HEK293 (cell line): ENCODE data around the gene ARHGEF12.

Experiments used
- MEIS1 ChIP-seq: sonication (generic); formaldehyde crosslinking; IDR thresholded peaks from 2 replicates; pipeline ENCODE4 v1.8.1; 2022; ENCODE audit warnings: missing genetic modification reagents, mild to moderate bottlenecking, borderline replicate concordance
- SCRT2 ChIP-seq: fragments of 450-650 bp; formaldehyde crosslinking; IDR thresholded peaks from 2 replicates; pipeline ENCODE4 v1.5.1; 2016; ENCODE audit warnings: missing biosample characterization, missing genetic modification characterization
- ZNF274 ChIP-seq, 2 experiments: fragments of 200-500 bp in 1 of 2; fragments of 450-650 bp in 1 of 2; sonication (Bioruptor generic) in 1 of 2; formaldehyde crosslinking in 1 of 2; IDR thresholded peaks; 2 replicates each; pipeline versions ENCODE4 v1.5.1 to v1.6.1; 2014 to 2016; ENCODE audit warnings: borderline replicate concordance in 1 of 2, inconsistent platforms in 1 of 2, low read length in 1 of 2, missing biosample characterization in 1 of 2, missing genetic modification characterization in 1 of 2
- TF ChIP-seq, protein P1 (sequence below): fragments of 450-650 bp; formaldehyde crosslinking; IDR thresholded peaks from 2 replicates; pipeline ENCODE4 v1.5.1; 2016; ENCODE audit warnings: missing biosample characterization, missing genetic modification characterization
- TF ChIP-seq, protein P2 (sequence below): fragments of 450-650 bp; formaldehyde crosslinking; IDR thresholded peaks from 2 replicates; pipeline ENCODE4 v1.5.1; 2016; ENCODE audit warnings: missing biosample characterization, missing genetic modification characterization
- TF ChIP-seq, protein P3 (sequence below): fragments of 450-650 bp; formaldehyde crosslinking; IDR thresholded peaks from 2 replicates; pipeline ENCODE4 v1.5.1; 2016; ENCODE audit warnings: missing biosample characterization, missing genetic modification characterization
- TF ChIP-seq, protein P4 (sequence below): fragments of 450-650 bp; formaldehyde crosslinking; IDR thresholded peaks from 2 replicates; pipeline ENCODE4 v1.5.1; 2016; ENCODE audit warnings: missing biosample characterization, missing genetic modification characterization

DNA sequence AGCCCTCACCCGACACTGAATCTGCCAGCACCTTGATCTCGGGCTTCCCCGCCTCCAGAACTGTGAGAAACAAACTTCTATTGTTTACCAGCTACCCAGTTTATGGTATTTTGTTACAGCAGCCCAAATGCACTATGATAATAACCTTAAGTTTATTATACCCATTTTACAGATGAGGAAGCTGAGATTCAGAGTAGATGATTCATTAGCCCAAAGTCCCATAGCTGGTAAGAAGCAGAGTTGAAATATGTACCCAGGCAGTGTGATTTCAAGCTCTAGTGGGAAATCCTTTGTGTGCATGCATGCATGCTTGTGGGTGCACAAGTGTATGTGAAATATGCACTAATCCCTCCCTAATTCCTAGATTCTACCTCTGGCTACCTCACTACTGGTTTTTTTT, 183.3 kb downstream of the ARHGEF12 start:
- TF ChIP-seq, protein P1, sequence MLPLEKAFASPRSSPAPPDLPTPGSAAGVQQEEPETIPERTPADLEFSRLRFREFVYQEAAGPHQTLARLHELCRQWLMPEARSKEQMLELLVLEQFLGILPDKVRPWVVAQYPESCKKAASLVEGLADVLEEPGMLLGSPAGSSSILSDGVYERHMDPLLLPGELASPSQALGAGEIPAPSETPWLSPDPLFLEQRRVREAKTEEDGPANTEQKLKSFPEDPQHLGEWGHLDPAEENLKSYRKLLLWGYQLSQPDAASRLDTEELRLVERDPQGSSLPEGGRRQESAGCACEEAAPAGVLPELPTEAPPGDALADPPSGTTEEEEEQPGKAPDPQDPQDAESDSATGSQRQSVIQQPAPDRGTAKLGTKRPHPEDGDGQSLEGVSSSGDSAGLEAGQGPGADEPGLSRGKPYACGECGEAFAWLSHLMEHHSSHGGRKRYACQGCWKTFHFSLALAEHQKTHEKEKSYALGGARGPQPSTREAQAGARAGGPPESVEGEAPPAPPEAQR, result no peak
- TF ChIP-seq, protein P2, sequence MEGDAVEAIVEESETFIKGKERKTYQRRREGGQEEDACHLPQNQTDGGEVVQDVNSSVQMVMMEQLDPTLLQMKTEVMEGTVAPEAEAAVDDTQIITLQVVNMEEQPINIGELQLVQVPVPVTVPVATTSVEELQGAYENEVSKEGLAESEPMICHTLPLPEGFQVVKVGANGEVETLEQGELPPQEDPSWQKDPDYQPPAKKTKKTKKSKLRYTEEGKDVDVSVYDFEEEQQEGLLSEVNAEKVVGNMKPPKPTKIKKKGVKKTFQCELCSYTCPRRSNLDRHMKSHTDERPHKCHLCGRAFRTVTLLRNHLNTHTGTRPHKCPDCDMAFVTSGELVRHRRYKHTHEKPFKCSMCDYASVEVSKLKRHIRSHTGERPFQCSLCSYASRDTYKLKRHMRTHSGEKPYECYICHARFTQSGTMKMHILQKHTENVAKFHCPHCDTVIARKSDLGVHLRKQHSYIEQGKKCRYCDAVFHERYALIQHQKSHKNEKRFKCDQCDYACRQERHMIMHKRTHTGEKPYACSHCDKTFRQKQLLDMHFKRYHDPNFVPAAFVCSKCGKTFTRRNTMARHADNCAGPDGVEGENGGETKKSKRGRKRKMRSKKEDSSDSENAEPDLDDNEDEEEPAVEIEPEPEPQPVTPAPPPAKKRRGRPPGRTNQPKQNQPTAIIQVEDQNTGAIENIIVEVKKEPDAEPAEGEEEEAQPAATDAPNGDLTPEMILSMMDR, result no peak
- TF ChIP-seq SCRT2 (tag by site-specific recombination), result no peak
- no peak for TF ChIP-seq ZNF274 (IDR thresholded peaks at IDR 0.05; ENCODE audit: low read length)
- no peak for TF ChIP-seq ZNF274 (tag by site-specific recombination; IDR thresholded peaks at IDR 0.05; ENCODE audit: borderline replicate concordance)
- TF ChIP-seq, protein P3, sequence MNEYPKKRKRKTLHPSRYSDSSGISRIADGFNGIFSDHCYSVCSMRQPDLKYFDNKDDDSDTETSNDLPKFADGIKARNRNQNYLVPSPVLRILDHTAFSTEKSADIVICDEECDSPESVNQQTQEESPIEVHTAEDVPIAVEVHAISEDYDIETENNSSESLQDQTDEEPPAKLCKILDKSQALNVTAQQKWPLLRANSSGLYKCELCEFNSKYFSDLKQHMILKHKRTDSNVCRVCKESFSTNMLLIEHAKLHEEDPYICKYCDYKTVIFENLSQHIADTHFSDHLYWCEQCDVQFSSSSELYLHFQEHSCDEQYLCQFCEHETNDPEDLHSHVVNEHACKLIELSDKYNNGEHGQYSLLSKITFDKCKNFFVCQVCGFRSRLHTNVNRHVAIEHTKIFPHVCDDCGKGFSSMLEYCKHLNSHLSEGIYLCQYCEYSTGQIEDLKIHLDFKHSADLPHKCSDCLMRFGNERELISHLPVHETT (tag by site-specific recombination), result no peak
- TF ChIP-seq, protein P4, sequence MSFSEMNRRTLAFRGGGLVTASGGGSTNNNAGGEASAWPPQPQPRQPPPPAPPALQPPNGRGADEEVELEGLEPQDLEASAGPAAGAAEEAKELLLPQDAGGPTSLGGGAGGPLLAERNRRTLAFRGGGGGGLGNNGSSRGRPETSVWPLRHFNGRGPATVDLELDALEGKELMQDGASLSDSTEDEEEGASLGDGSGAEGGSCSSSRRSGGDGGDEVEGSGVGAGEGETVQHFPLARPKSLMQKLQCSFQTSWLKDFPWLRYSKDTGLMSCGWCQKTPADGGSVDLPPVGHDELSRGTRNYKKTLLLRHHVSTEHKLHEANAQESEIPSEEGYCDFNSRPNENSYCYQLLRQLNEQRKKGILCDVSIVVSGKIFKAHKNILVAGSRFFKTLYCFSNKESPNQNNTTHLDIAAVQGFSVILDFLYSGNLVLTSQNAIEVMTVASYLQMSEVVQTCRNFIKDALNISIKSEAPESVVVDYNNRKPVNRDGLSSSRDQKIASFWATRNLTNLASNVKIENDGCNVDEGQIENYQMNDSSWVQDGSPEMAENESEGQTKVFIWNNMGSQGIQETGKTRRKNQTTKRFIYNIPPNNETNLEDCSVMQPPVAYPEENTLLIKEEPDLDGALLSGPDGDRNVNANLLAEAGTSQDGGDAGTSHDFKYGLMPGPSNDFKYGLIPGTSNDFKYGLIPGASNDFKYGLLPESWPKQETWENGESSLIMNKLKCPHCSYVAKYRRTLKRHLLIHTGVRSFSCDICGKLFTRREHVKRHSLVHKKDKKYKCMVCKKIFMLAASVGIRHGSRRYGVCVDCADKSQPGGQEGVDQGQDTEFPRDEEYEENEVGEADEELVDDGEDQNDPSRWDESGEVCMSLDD (tag by site-specific recombination), result no peak
- no peak for TF ChIP-seq MEIS1
